ENCODE measurements around the gene ASCC3.
A peak's percentile ranks its signal among the peaks of the same experiment; 100 is the strongest.
"Not testable (repeated sequence)": the region's sequence is repeated elsewhere in the genome, so short reads cannot be mapped to it uniquely, and the experiment has no call there.

The ASCC3 gene

GRCh38 chr6:100880853-100881706 is at the start of gene ASCC3:
Gene ASCC3, minus strand, starts transcription at chr6:100881329. Its CDS starts 13,332 bp downstream, at chr6:100867997.
- DNase-seq = peak; percentile 75

- no peak for DNase-seq
Observed at GRCh38 chr6:100925749-100926148, 44.6 kb upstream of the ASCC3 start.

- no peak for DNase-seq
Observed at GRCh38 chr6:100924534-100925227, 43.6 kb upstream of the ASCC3 start.

- no peak for DNase-seq
Observed at GRCh38 chr6:100923481-100924165, 42.5 kb upstream of the ASCC3 start.

GRCh38 chr6:100920028-100920605 is 39.0 kb upstream of the ASCC3 start:
- DNase-seq = no peak

- no peak for DNase-seq
Observed at GRCh38 chr6:100918152-100918551, 37.0 kb upstream of the ASCC3 start.

- DNase-seq = no peak
Observed at GRCh38 chr6:100915876-100916275, 34.7 kb upstream of the ASCC3 start.

GRCh38 chr6:100913400-100914276 is 32.5 kb upstream of the ASCC3 start:
- no peak for DNase-seq

- no peak for DNase-seq
Observed at GRCh38 chr6:100906325-100906724, 25.2 kb upstream of the ASCC3 start.

GRCh38 chr6:100905067-100905466 is 23.9 kb upstream of the ASCC3 start:
- DNase-seq = no peak

- no peak for DNase-seq
Observed at GRCh38 chr6:100904316-100904715, 23.2 kb upstream of the ASCC3 start.

- no peak for DNase-seq
Observed at GRCh38 chr6:100901582-100901981, 20.5 kb upstream of the ASCC3 start.

- no peak for DNase-seq
Observed at GRCh38 chr6:100899202-100899601, 18.1 kb upstream of the ASCC3 start.

GRCh38 chr6:100897671-100898070 is 16.5 kb upstream of the ASCC3 start:
- no peak for DNase-seq

GRCh38 chr6:100893743-100894142 is 12.6 kb upstream of the ASCC3 start:
- no peak for DNase-seq

GRCh38 chr6:100892693-100893092 is 11.6 kb upstream of the ASCC3 start:
- no peak for DNase-seq

GRCh38 chr6:100892116-100892515 is 11.0 kb upstream of the ASCC3 start:
- DNase-seq = no peak

- DNase-seq = no peak
Observed at GRCh38 chr6:100891079-100891478, 9.9 kb upstream of the ASCC3 start.

- not testable (repeated sequence) for DNase-seq
Observed at GRCh38 chr6:100890646-100891045, 9.5 kb upstream of the ASCC3 start.

- DNase-seq = no peak
Observed at GRCh38 chr6:100889351-100889750, 8.2 kb upstream of the ASCC3 start.

- DNase-seq = no peak
Observed at GRCh38 chr6:100886076-100886475, 4.9 kb upstream of the ASCC3 start.

- no peak for DNase-seq
Observed at GRCh38 chr6:100883347-100883746, 2.2 kb upstream of the ASCC3 start.
